Fibroblast of gingiva (primary cell): ENCODE data around the gene TTC1.
"Not testable (repeated sequence)": the region's sequence is repeated elsewhere in the genome, so short reads cannot be mapped to it uniquely, and the experiment has no call there.

Experiments used
- DNase-seq: peaks from one replicate; pipeline ENCODE4 v3.0.0-alpha.2; 2011; ENCODE audit warnings: low read depth

Gene TTC1

GRCh38 chr5:160042671-160043070 is 33.7 kb downstream of the TTC1 start:
- no peak for DNase-seq

DNA sequence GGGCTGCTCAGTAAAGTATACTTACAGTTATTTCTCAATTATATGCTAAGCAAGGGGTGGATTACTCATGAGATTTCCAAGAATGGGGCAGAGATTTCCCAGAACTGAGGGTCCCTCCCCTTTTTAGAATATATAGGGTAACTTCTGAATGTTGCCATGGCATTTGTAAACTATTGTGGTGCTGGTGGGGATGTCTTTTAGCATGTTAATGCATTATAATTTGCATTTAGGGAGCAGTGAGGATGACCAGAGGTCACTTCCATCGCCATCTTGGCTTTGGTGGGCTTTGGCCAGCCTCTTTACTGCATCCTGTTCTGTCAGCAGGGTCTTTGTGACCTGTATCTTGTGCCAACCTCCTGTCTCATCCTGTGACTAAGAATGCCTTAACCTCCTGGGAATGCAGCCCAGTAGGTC is 35.5 kb downstream of the TTC1 start:
- peak; percentile 16 for DNase-seq

DNA sequence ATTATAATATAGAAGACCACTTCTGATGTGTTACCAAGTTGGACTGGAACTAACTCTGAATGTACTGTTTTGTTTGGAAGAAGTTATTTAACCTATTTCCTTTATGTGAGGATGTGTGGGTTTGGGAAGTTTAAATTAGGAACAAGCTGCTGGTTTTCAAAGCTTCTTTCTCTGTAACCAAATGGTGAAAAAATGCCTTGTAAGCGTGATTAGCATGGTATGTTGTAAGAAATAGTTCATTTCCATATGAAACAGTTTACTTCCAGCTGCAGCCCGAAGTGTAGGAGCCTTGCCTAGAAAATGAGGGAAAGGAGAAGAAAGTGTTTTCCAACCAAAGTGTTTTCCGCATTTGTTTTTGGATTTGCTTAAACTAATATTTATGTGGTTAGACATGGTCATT is 36.0 kb downstream of the TTC1 start:
- DNase-seq: peak; percentile 50

- no peak for DNase-seq
Observed at GRCh38 chr5:160047423-160047822, 38.5 kb downstream of the TTC1 start.

- no peak for DNase-seq
Observed at GRCh38 chr5:160048131-160048530, 39.2 kb downstream of the TTC1 start.

GRCh38 chr5:160049099-160049498 is 40.2 kb downstream of the TTC1 start:
- no peak for DNase-seq

DNA sequence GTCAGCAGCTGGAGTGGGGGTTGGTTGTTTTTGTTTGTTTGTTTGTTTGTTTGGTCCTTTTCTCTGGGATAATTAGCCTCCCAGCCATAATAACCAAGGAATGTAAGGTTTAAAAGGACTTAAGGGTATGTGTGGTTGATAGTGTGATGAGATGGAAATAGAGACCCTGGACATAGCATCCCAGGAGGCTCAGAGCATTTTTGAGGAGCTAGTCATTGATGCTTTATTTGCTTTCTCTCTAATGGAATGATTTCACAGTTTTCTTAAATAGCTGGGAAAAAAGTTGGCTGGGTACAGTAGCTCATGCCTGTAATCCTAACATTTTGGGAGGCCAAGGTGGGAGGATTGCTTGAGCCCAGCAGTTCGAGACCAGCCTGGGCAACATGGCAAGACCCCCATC is 45.1 kb downstream of the TTC1 start:
- peak; percentile 7 for DNase-seq

DNA sequence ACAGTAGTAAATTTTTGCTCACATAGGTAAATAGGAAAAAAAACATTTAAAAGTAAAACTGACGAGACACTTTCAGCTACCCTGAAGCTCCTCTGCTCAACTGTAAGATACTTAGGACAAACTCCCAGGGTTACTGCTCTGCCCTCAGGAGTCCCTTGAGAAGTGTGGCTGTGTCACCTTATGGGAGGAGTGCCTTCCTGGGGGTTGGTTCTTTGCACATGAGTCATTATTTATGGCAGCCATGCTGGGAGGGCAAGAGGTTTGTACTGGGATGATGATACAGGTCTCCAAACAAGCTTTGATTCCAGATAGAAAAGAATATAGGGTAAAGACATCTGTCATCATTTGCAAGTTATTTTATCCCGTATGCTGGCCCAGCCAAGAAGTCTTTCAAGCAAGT is 45.9 kb downstream of the TTC1 start:
- no peak for DNase-seq

DNA sequence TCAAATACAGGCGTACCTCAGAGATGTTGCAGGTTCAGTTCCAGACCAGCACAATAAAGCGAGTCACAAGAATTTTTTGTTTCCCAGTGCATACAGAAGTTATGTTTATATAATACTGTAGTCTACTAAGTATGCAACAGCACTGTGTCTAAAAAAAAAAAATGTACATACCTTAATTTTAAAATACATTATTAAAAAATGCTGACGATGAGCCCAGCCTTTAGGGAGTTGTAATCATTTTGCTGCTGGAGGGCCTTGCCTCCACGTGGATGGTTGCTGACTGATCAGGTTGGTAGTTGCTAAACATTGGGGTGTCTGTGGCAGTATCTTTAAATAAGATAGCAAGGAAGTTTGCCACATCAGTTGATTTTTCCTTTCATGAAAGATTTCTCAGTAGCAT is 48.3 kb downstream of the TTC1 start:
- DNase-seq: no peak

DNA sequence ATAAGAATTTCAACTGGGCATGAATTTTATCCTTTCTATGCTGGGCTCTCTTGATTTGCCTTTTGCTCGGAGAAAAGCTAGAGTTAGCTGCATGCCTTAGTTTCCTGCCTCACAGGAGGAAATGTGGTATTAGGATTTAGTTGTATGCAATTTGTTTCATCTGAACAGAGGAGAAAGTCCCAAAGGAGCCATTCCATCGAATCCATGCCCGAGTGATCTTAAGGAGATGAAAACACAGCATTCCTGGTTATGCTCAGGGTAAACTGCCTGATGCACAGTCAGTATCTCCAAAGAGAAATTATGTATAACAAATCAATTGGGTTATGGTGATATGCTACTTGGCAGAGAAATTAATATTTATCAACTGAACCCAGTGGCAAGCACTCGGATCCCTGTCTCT is 51.1 kb downstream of the TTC1 start:
- DNase-seq: no peak

- DNase-seq: no peak
Observed at GRCh38 chr5:160061770-160062169, 52.8 kb downstream of the TTC1 start.

GRCh38 chr5:160064417-160064810 is 55.5 kb downstream of the TTC1 start:
- DNase-seq: no peak

GRCh38 chr5:160064995-160065614 is 56.2 kb downstream of the TTC1 start:
- DNase-seq: no peak

GRCh38 chr5:160069120-160069519 is 60.2 kb downstream of the TTC1 start:
- DNase-seq: not testable (repeated sequence)

DNA sequence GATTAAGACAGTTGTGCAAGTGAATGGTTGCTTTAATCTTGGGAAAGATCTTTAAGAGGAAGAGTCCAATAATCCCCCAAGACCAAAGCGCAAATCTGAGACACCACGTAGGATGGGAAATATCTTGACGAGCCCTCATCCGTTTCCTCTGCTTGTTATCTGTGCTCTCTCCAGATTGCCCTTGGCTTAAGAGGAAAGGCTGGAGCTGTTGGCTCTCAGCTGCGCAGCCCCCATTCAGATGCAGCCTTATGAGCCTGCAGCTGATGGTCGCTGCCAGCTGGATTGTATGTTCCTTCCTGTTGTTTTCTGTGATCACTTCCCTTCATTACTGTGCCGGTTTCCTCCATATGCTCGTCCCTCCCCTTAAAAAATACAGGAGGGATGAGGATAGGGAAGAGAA is 62.6 kb downstream of the TTC1 start:
- no peak for DNase-seq

DNA sequence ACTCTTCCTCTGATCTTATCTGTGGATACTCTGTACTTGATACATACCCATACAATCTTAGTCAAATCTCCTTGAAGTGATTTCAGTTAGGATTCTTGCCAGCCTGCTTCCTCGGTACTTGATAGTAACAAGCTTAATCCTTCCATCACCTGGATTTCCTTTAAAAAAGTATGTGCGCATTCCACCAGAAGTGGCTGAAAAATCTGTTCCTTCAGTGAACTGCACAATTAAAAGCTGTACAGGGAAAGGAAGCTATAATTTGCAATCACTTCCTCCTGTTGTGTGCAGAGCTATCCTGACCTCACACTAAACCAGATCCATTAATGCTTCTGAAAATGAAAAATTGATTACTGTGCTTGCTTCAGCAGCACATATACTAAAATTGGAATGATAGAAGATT is 63.0 kb downstream of the TTC1 start:
- DNase-seq: no peak

DNA sequence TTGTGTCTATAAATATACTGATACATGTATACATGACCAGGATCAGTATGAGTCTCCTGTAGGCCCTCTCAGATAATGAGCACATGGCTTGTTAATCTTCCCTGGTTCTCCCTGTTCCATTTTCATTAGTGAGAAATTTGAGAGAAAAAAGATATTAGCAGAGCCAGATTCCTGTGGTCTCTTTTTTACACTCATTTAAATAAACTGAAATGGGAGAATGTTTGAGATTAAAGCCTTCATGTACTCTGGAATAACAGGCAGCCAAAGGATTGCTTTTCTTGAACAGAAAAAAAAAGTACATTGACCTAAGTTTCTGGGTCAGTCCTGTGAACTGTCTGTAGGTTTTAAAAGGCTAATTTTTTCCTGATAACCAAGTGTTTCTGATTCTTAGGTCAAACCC is 66.1 kb downstream of the TTC1 start:
- no peak for DNase-seq

GRCh38 chr5:160076997-160077396 is 68.1 kb downstream of the TTC1 start:
- DNase-seq: no peak

DNA sequence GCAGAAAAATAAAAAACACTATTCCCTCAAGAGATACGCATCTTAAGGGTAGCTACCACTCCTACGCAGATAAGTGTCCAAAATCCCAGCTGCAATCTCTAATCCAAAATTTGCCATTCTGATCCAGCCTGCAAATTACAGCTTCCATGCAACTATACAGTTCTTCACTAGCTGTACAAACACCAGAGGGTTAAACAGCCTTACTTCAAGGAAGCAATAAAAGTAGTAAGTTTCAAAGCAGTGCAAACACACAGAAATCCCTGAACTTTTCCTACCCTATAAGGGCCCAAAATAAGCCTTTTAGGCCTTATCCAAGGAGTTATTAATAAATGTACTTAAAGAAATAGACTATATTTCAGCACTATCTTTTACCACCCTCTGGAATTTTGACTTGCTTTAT is 70.8 kb downstream of the TTC1 start:
- no peak for DNase-seq

GRCh38 chr5:160081495-160081894 is 72.6 kb downstream of the TTC1 start:
- no peak for DNase-seq

DNA sequence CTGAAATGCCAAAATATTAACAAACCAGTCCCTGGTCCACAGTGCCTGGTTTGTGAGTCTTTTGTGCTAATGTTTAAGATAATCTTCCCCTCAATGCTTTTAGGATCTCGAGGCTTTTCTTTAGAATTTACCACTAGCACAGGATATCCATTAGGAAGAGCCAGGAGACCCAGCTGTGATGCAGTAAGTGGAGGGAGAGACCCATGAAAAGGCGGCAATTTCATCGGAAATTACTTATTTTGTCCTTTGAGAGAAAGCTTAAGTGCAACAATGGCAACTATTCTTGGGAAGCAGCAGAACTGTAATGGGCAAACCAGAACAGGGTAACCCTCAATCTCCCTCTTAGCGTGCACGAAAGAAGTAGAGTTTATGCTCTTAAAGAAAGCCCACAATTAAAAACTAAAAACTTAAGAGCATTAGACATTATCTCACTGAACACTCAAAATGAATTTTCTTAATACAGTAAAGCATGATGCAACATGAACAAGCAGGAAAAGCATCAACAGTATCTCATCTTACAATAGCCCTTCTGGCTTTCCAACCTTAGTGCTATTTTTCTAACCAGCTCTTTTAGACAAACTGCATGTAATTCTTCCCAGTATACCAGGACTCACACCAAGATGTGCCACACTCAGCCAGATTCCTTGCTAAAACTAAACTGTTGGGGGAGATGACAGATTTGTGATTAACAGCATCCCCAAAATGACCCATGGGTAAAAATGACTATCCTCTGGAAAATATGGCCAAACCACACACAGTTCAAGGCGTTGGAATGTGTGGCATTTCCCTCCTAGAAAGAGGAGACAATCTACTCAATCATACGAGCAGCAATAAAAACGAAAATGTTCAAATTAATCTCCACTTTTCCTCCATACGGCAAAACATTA is 73.9 kb downstream of the TTC1 start:
- DNase-seq: peak; percentile 47

GRCh38 chr5:160083501-160083900 is 74.6 kb downstream of the TTC1 start:
- no peak for DNase-seq

GRCh38 chr5:160084144-160084543 is 75.2 kb downstream of the TTC1 start:
- no peak for DNase-seq

DNA sequence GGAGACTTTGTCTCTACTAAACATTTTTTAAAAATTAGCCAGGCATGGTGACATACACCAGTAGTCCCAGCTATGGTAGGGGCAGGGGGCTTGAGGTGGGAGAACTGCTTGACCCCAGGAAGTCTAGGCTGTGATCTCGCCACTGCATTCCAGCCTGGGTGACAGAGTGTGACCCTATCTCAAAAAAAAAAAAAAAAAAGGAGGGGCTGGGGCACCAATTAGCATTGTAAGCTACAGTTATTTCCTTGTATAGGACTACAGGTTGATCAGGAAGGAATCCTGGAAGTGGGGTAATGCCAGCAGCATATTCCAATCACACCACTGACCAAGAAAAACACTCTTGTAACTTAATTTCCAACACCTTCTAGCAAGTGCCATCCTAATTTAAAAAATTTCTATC is 78.3 kb downstream of the TTC1 start:
- no peak for DNase-seq
